Measurements from ENCODE around the gene AK5. TPM values are rescaled to one million over a fixed set of nuclear protein-coding genes. Genes with fewer than 3 reads are reported as not detected.
A peak's percentile ranks its signal among the peaks of the same experiment; 100 is the strongest.

AK5 gene
- total and polyA plus RNA-seq, 7 experiments from 2014 or later: 1.7 to 82.1 (median 56.5) TPM

DNA sequence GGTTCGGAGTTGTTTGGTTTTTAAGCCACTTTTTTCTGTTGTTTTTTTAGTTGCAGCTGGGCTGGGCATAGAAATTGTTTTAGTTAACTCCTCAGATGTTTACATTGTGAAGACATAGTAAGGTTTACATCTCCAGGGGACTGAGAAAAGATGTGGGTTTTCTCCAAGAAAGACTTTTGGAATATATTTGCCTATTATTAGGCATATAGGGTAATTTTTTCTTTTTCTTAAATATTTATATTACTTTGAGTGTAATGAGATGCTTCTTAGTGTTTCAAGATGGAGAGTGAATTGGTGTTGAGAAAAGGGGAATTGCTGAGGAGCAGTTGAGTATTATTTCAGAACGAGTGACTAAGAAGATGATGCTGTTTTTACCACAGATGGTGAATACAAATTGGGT, 36.0 kb upstream of the AK5 start:
- peaks cover 0 to 14% (median 8%) of the 10 kb centered on the region in 7 donors for H3K4me1 Mint-ChIP-seq
- Histone ChIP-seq H3K4me3 (ENCODE audit: low read length) (no peak overlapping the region), H3K4me1 (ENCODE audit: control insufficient read depth in 2 of 2, insufficient read depth in 2 of 2, low read length in 2 of 2) (no peaks in the 10 kb centered on the region), H3K9me3 (ENCODE audit: control insufficient read depth in 2 of 3, low read length in 3 of 3) (peaks cover 4 to 21% (median 7%) of the 10 kb centered on the region in 3 experiments), H3K36me3 (ENCODE audit: control insufficient read depth in 2 of 3, insufficient read depth in 3 of 3, low read length in 3 of 3) (no peaks in the 10 kb centered on the region), H3K27me3 (ENCODE audit: control insufficient read depth in 2 of 2, insufficient read depth in 2 of 2, low read length in 2 of 2) (no peaks in the 10 kb centered on the region), H3K27ac (ENCODE audit: low read depth, low read length) (no peak overlapping the region)
- ATAC-seq (no peak), DNase-seq (no peak)
- ChIA-PET CTCF (interaction anchor here (0.6 kb wide), 1 partner anchor 83 kb away, joined by 3 read pairs; no protein-coding TSS in a partner anchor), POLR2A (interaction anchor here (0.5 to 1.4 kb wide), 2 partner anchors 20 to 76 kb away, joined by 3 to 5 read pairs; no protein-coding TSS in a partner anchor)
- H3K27ac Mint-ChIP-seq: no peak overlapping the region
- intact Hi-C loops (cut with micrococcal nuclease): no loop called here
- no peak overlapping the region for H3K4me3 Mint-ChIP-seq
- H3K27me3 Mint-ChIP-seq: no peaks in the 10 kb centered on the region
- H3K36me3 Mint-ChIP-seq: peaks cover 2 to 26% (median 19%) of the 10 kb centered on the region in 5 donors
- peaks cover 7 to 62% (median 34%) of the 10 kb centered on the region in 11 donors for H3K9me3 Mint-ChIP-seq

DNA sequence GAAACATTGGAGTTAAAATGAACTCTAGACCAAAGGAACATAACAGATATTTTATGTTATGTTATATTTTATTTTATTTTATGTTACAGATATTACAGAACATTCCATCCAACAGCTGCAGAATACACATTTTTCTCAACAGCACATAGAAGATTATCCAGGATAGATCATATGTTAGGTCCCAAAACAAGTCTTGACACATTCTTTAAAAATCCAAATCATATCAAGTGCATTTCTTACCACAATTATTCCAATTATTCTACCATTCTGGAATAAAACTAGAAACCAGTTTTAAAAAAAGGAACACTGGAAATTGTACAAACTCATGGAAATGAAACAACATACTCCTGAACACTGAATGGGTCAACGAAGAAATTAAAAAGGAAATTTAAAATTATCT, 31.7 kb upstream of the AK5 start:
- no peaks in the 10 kb centered on the region for H3K27me3 ChIP-seq (ENCODE audit: control insufficient read depth in 2 of 2, insufficient read depth in 2 of 2, low read length in 2 of 2)
- ChIA-PET POLR2A (interaction anchor here (0.7 kb wide), 1 partner anchor 432 kb away, joined by 3 read pairs; no protein-coding TSS in a partner anchor), CTCF (no interaction called here)
- H3K4me3 ChIP-seq (ENCODE audit: low read length): no peak overlapping the region
- H3K4me1 ChIP-seq (ENCODE audit: control insufficient read depth in 2 of 2, insufficient read depth in 2 of 2, low read length in 2 of 2): no peaks in the 10 kb centered on the region
- H3K9me3 ChIP-seq (ENCODE audit: control insufficient read depth in 2 of 3, low read length in 3 of 3): peaks cover 4 to 39% (median 7%) of the 10 kb centered on the region in 3 experiments
- intact Hi-C loops (cut with micrococcal nuclease): no loop called here
- Mint-ChIP-seq H3K9me3 (peaks cover 14 to 98% (median 57%) of the 10 kb centered on the region in 11 donors), H3K36me3 (peaks cover 2 to 38% (median 29%) of the 10 kb centered on the region in 5 donors), H3K4me1 (peaks cover 0 to 14% (median 8%) of the 10 kb centered on the region in 7 donors), H3K27ac (no peak overlapping the region), H3K27me3 (no peaks in the 10 kb centered on the region), H3K4me3 (no peak overlapping the region)
- H3K27ac ChIP-seq (ENCODE audit: low read depth, low read length): no peak overlapping the region
- no peak for ATAC-seq
- no peaks in the 10 kb centered on the region for H3K36me3 ChIP-seq (ENCODE audit: control insufficient read depth in 2 of 3, insufficient read depth in 3 of 3, low read length in 3 of 3)
- DNase-seq: no peak

GRCh38 chr1:77253211-77253610, 28.6 kb upstream of the AK5 start:
- Mint-ChIP-seq H3K4me3 (no peak overlapping the region), H3K27me3 (no peaks in the 10 kb centered on the region), H3K9me3 (peaks cover 16 to 88% (median 63%) of the 10 kb centered on the region in 11 donors), H3K27ac (no peak overlapping the region), H3K36me3 (peaks cover 2 to 42% (median 22%) of the 10 kb centered on the region in 5 donors), H3K4me1 (peaks cover 0 to 14% (median 8%) of the 10 kb centered on the region in 7 donors)
- H3K27me3 ChIP-seq (ENCODE audit: control insufficient read depth in 2 of 2, insufficient read depth in 2 of 2, low read length in 2 of 2): no peaks in the 10 kb centered on the region
- DNase-seq (no peak), ATAC-seq (no peak)
- no peaks in the 10 kb centered on the region for H3K36me3 ChIP-seq (ENCODE audit: control insufficient read depth in 2 of 3, insufficient read depth in 3 of 3, low read length in 3 of 3)
- intact Hi-C loops (cut with micrococcal nuclease): no loop called here
- H3K4me3 ChIP-seq (ENCODE audit: low read length): no peak overlapping the region
- H3K9me3 ChIP-seq (ENCODE audit: control insufficient read depth in 2 of 3, low read length in 3 of 3): peaks cover 4 to 31% (median 7%) of the 10 kb centered on the region in 3 experiments
- no peaks in the 10 kb centered on the region for H3K4me1 ChIP-seq (ENCODE audit: control insufficient read depth in 2 of 2, insufficient read depth in 2 of 2, low read length in 2 of 2)
- CTCF ChIA-PET: no interaction called here
- H3K27ac ChIP-seq (ENCODE audit: low read depth, low read length): no peak overlapping the region
- POLR2A ChIA-PET: interaction anchor here (1.1 kb wide), 1 partner anchor 41 kb away, joined by 4 read pairs; no protein-coding TSS in a partner anchor

- Mint-ChIP-seq H3K4me3 (no peak overlapping the region), H3K36me3 (peaks cover 0 to 5% (median 0%) of the 10 kb centered on the region in 5 donors), H3K4me1 (peaks cover 0 to 10% (median 4%) of the 10 kb centered on the region in 7 donors), H3K9me3 (peaks cover 0 to 13% (median 3%) of the 10 kb centered on the region in 11 donors), H3K27me3 (peaks cover 0 to 4% (median 0%) of the 10 kb centered on the region in 5 donors), H3K27ac (peak overlapping the region in 1 of 9 donors; percentile 22)
- H3K36me3 ChIP-seq (ENCODE audit: control insufficient read depth in 2 of 3, insufficient read depth in 3 of 3, low read length in 3 of 3): no peaks in the 10 kb centered on the region
- H3K9me3 ChIP-seq (ENCODE audit: control insufficient read depth in 2 of 3, low read length in 3 of 3): no peaks in the 10 kb centered on the region
- H3K4me1 ChIP-seq (ENCODE audit: control insufficient read depth in 2 of 2, insufficient read depth in 2 of 2, low read length in 2 of 2): peaks cover 0 to 13% of the 10 kb centered on the region in 2 donors
- no peak overlapping the region for H3K27ac ChIP-seq (ENCODE audit: low read depth, low read length)
- CTCF ChIA-PET: interaction anchor here (0.6 kb wide), 1 partner anchor 299 kb away, joined by 3 read pairs; no protein-coding TSS in a partner anchor
- POLR2A ChIA-PET: no interaction called here
- H3K27me3 ChIP-seq (ENCODE audit: control insufficient read depth in 2 of 2, insufficient read depth in 2 of 2, low read length in 2 of 2): no peaks in the 10 kb centered on the region
- no peak overlapping the region for H3K4me3 ChIP-seq (ENCODE audit: low read length)
- intact Hi-C loops (cut with micrococcal nuclease): no loop called here
- DNase-seq (no peak), ATAC-seq (no peak)
Measured at GRCh38 chr1:77263708-77264107, 18.1 kb upstream of the AK5 start.

GRCh38 chr1:77265180-77265579, 16.6 kb upstream of the AK5 start:
- Histone ChIP-seq H3K27me3 (ENCODE audit: control insufficient read depth in 2 of 2, insufficient read depth in 2 of 2, low read length in 2 of 2) (no peaks in the 10 kb centered on the region), H3K4me3 (ENCODE audit: low read length) (no peak overlapping the region), H3K36me3 (ENCODE audit: control insufficient read depth in 2 of 3, insufficient read depth in 3 of 3, low read length in 3 of 3) (no peaks in the 10 kb centered on the region), H3K4me1 (ENCODE audit: control insufficient read depth in 2 of 2, insufficient read depth in 2 of 2, low read length in 2 of 2) (peaks cover 0 to 13% of the 10 kb centered on the region in 2 donors), H3K27ac (ENCODE audit: low read depth, low read length) (no peak overlapping the region), H3K9me3 (ENCODE audit: control insufficient read depth in 2 of 3, low read length in 3 of 3) (no peaks in the 10 kb centered on the region)
- CTCF ChIA-PET: no interaction called here
- peaks cover 0 to 3% (median 0%) of the 10 kb centered on the region in 5 donors for H3K36me3 Mint-ChIP-seq
- peaks cover 0 to 4% (median 0%) of the 10 kb centered on the region in 5 donors for H3K27me3 Mint-ChIP-seq
- H3K27ac Mint-ChIP-seq: peak overlapping the region in 2 of 9 donors; percentile 11 to 38
- H3K4me3 Mint-ChIP-seq: no peak overlapping the region
- peaks cover 0 to 14% (median 6%) of the 10 kb centered on the region in 7 donors for H3K4me1 Mint-ChIP-seq
- peaks cover 0 to 13% (median 0%) of the 10 kb centered on the region in 11 donors for H3K9me3 Mint-ChIP-seq
- no peak for ATAC-seq
- DNase-seq: no peak
- POLR2A ChIA-PET: interaction anchor here (0.6 to 1.1 kb wide), 3 partner anchors 20 to 167 kb away, joined by 3 read pairs; no protein-coding TSS in a partner anchor
- intact Hi-C loops (cut with micrococcal nuclease): no loop called here

- H3K27ac ChIP-seq (ENCODE audit: low read depth, low read length): no peak overlapping the region
- POLR2A ChIA-PET: interaction anchor here (1.2 kb wide), 1 partner anchor 15 kb away, joined by 4 read pairs; the partner anchor contains the start of gene AK5
- DNase-seq: peak in 6 of 9 donors; percentile 30 to 67 (median 52)
- Mint-ChIP-seq H3K27me3 (peaks cover 0 to 4% (median 0%) of the 10 kb centered on the region in 5 donors), H3K4me3 (no peak overlapping the region), H3K4me1 (peaks cover 0 to 15% (median 7%) of the 10 kb centered on the region in 7 donors), H3K36me3 (peaks cover 0 to 3% (median 0%) of the 10 kb centered on the region in 5 donors), H3K27ac (no peak overlapping the region), H3K9me3 (peaks cover 0 to 13% (median 0%) of the 10 kb centered on the region in 11 donors)
- peaks cover 0 to 13% of the 10 kb centered on the region in 2 donors for H3K4me1 ChIP-seq (ENCODE audit: control insufficient read depth in 2 of 2, insufficient read depth in 2 of 2, low read length in 2 of 2)
- H3K36me3 ChIP-seq (ENCODE audit: control insufficient read depth in 2 of 3, insufficient read depth in 3 of 3, low read length in 3 of 3): no peaks in the 10 kb centered on the region
- no peaks in the 10 kb centered on the region for H3K27me3 ChIP-seq (ENCODE audit: control insufficient read depth in 2 of 2, insufficient read depth in 2 of 2, low read length in 2 of 2)
- peak; percentile 51 for ATAC-seq
- no peak overlapping the region for H3K4me3 ChIP-seq (ENCODE audit: low read length)
- no peaks in the 10 kb centered on the region for H3K9me3 ChIP-seq (ENCODE audit: control insufficient read depth in 2 of 3, low read length in 3 of 3)
- CTCF ChIA-PET: no interaction called here
- intact Hi-C loops (cut with micrococcal nuclease): no loop called here
Measured at GRCh38 chr1:77267035-77267434, 14.8 kb upstream of the AK5 start.
